Thoracic aorta (tissue), 2 donors: ENCODE measurements around the gene SSTR5. TPM values are rescaled to one million over a fixed set of nuclear protein-coding genes. Genes with fewer than 3 reads are reported as not detected.

Experiments
- ATAC-seq: fragments of 150-250 bp; one replicate; pipeline ENCODE4 v1.8.0; 2017; ENCODE audit warnings: low read depth; ENCODE audit not compliant: insufficient number of reproducible peaks, low FRiP score
- DNase-seq: peaks from one replicate; pipeline ENCODE4 v3.0.0-alpha.2; 2020; ENCODE audit warnings: low spot score
- H3K27ac ChIP-seq, 2 donors: fragments of 200-600 bp; sonication (generic); 1 replicate in 1 of 2; 2 replicates in 1 of 2; pipeline ENCODE4 v1.5.1; 2016; ENCODE audit warnings: mild to moderate bottlenecking in 2 of 2, moderate library complexity in 2 of 2
- H3K27me3 ChIP-seq: fragments of 200-600 bp; sonication (generic); replicated peaks from 2 replicates; pipeline ENCODE4 v1.6.0; 2016; ENCODE audit warnings: mild to moderate bottlenecking; ENCODE audit not compliant: insufficient read depth
- H3K36me3 ChIP-seq: fragments of 200-600 bp; sonication (generic); one replicate; pipeline ENCODE4 v1.5.1; 2016
- H3K4me1 ChIP-seq, 2 donors: fragments of 200-600 bp; sonication (generic); 1 replicate in 1 of 2; 2 replicates in 1 of 2; pipeline versions ENCODE4 v1.5.1 to v1.6.0; 2016; ENCODE audit warnings: low read depth in 2 of 2, mild to moderate bottlenecking in 1 of 2; ENCODE audit not compliant: control insufficient read depth in 1 of 2
- H3K4me3 ChIP-seq: fragments of 200-600 bp; sonication (generic); 2 replicates; pipeline ENCODE4 v1.5.1; 2016; ENCODE audit warnings: mild to moderate bottlenecking
- H3K9me3 ChIP-seq: fragments of 200-600 bp; sonication (generic); 2 replicates; pipeline ENCODE4 v1.5.1; 2016
- CTCF ChIP-seq: fragments of 200-600 bp; sonication (generic); IDR thresholded peaks from one replicate; pipeline ENCODE4 v1.5.1; 2019; ENCODE audit warnings: antibody characterized with exemption
- total RNA-seq, 2 donors: library from RNA; depleted of rRNA; stranded (reverse); fragments of >200 nt; gene quantifications; one replicate each; pipeline versions ENCODE4 v1.1.0 to v1.2.3, GENCODE V29; 2016

The SSTR5 gene
- total RNA-seq, 2 donors from 2014 or later: 3.0 to 3.8 TPM

DNA sequence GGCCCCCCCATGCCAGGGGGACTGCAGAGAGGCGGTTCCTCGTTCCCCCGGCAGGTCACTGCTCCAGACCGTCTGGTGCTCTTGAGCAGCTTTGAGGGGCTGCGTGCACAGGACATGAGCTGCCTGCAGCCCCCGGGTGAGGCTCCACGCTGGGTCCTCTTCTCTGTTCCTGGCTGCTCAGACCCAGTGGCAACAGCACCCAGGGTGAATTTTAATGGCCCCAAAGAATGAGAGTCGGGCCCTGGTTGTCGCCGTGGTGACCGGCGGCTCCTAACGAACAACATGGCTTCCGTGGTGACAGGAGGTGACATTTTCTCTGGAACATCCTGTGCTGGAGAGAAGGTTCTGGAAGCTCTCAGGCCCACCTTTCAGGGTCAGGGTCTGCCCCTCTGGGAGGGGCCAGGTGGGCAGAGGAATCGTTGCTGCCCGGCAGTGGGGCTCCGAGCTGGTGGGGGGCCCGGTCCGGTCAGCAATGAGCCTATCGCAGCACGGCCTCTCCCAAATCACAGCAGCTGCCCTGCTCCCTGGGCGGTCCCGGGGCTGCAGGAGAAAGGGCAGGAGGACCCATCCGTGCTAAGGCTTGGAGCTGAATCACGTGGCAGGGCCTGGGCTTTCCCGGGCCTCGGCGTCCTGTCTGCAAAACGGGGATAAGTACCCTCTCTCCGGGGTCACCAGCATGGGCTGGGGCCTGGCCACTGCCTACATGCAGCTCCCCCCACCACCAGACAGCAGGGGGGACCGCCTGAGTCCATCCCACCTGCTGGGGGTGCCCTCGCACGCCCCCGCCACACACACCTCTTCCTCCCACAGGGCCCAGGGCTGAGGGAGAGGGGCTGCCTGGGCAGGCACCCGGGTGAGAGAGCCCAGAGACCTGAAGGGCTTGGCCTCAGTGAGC lies 26.9 kb downstream of the SSTR5 start:
- no peaks in the 10 kb centered on the region for H3K36me3 ChIP-seq
- ATAC-seq (no peak), DNase-seq (no peak)
- no peak for TF ChIP-seq CTCF
- H3K4me1 ChIP-seq: peaks cover 37 to 70% of the 10 kb centered on the region in 2 donors
- no peaks in the 10 kb centered on the region for H3K27me3 ChIP-seq
- no peak overlapping the region for H3K27ac ChIP-seq
- no peaks in the 10 kb centered on the region for H3K9me3 ChIP-seq
- H3K4me3 ChIP-seq: no peak overlapping the region

GRCh38 chr16:1100084-1100800 lies 27.7 kb downstream of the SSTR5 start:
- Histone ChIP-seq H3K4me3 (no peak overlapping the region), H3K27me3 (no peaks in the 10 kb centered on the region), H3K9me3 (no peaks in the 10 kb centered on the region), H3K27ac (no peak overlapping the region), H3K4me1 (peaks cover 36 to 62% of the 10 kb centered on the region in 2 donors), H3K36me3 (no peaks in the 10 kb centered on the region)
- no peak for TF ChIP-seq CTCF
- ATAC-seq: no peak
- no peak for DNase-seq

DNA sequence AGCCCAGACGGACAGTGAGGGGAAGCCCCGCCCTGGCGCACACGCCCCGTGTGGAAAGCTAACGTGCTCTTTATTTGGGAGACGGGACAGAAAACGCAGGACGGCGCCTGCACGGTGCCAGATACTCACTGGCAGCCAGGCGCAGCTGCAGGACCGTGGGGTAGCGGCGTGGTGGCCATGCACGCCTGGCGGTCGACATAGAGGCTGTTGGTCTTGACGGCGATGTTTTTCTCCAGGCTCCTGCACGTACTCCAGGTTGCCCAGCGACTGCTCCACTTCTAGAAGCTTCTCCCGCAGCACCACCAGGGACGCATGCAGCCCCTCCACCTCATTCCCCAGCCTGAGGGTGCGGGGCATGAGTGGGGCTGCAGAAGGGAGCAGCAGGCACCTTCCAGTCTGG lies 28.6 kb downstream of the SSTR5 start:
- ATAC-seq (no peak), DNase-seq (no peak)
- Histone ChIP-seq H3K4me1 (peaks cover 29 to 53% of the 10 kb centered on the region in 2 donors), H3K36me3 (no peaks in the 10 kb centered on the region), H3K9me3 (no peaks in the 10 kb centered on the region), H3K27ac (no peak overlapping the region), H3K27me3 (no peaks in the 10 kb centered on the region), H3K4me3 (no peak overlapping the region)
- no peak for TF ChIP-seq CTCF

DNA sequence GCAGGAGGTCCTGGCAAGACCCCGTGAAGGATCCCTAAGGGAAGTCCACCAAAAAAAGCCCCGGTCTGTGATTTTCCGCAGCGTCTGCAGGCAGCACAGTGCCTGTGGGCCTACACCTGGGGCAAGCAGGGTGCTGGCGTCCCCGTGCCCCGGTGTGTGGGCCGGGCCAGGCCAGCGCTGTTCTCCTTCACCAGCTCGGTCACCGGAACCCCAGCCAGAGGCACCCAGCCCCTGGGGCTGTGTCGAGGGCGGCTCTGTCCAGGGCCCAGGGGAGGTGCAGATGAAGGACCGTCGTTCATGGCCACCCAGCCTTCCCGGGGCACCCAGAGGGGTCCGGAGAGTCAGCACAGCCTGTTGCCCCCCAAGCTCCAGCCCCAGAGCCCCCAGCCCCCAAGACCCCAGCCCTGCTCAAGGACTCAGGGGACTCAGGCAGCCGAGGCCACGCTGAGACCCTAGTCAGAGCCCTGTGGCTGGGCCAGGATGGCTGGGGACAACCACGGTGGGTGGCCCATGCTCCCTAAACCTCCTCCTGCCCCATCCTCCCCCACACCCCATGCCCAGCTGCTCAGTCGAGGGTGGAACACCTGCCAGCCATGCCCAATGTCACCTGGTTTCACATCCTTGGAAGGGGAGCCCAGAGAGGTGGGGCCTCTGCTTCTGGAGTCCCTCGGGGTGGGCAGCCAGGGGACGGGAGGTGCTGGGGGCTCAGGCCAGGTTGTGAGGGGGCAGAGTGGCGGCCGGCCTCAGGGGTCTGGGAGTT lies 29.2 kb downstream of the SSTR5 start:
- no peak overlapping the region for H3K4me3 ChIP-seq
- ATAC-seq: no peak
- no peak overlapping the region for H3K27ac ChIP-seq
- H3K36me3 ChIP-seq: no peaks in the 10 kb centered on the region
- no peaks in the 10 kb centered on the region for H3K27me3 ChIP-seq
- H3K4me1 ChIP-seq: peaks cover 23 to 47% of the 10 kb centered on the region in 2 donors
- DNase-seq: no peak
- no peak for TF ChIP-seq CTCF
- H3K9me3 ChIP-seq: no peaks in the 10 kb centered on the region

GRCh38 chr16:1102333-1102700 lies 29.8 kb downstream of the SSTR5 start:
- no peak for DNase-seq
- no peaks in the 10 kb centered on the region for H3K27me3 ChIP-seq
- H3K9me3 ChIP-seq: no peaks in the 10 kb centered on the region
- ATAC-seq: no peak
- H3K4me1 ChIP-seq: peaks cover 18 to 41% of the 10 kb centered on the region in 2 donors
- H3K36me3 ChIP-seq: no peaks in the 10 kb centered on the region
- no peak overlapping the region for H3K4me3 ChIP-seq
- no peak overlapping the region for H3K27ac ChIP-seq
- TF ChIP-seq CTCF: no peak
